B cell (primary cell): ENCODE data around the gene RETREG1.

Source experiments
- EZH2 ChIP-seq: IDR thresholded peaks from 2 replicates; pipeline ENCODE4 v1.6.1; 2012; ENCODE audit warnings: borderline replicate concordance, low read depth, mild to moderate bottlenecking, moderate library complexity, low read length; ENCODE audit not compliant: insufficient read depth, poor library complexity, severe bottlenecking
- TF ChIP-seq, protein P1 (sequence below): fragments of 200-600 bp; IDR thresholded peaks from one replicate; pipeline ENCODE4 v1.8.0; 2022; ENCODE audit warnings: antibody characterized with exemption, mild to moderate bottlenecking

GRCh38 chr5:16589658-16590057 lies 27.1 kb downstream of the RETREG1 start:
- TF ChIP-seq, protein P1, sequence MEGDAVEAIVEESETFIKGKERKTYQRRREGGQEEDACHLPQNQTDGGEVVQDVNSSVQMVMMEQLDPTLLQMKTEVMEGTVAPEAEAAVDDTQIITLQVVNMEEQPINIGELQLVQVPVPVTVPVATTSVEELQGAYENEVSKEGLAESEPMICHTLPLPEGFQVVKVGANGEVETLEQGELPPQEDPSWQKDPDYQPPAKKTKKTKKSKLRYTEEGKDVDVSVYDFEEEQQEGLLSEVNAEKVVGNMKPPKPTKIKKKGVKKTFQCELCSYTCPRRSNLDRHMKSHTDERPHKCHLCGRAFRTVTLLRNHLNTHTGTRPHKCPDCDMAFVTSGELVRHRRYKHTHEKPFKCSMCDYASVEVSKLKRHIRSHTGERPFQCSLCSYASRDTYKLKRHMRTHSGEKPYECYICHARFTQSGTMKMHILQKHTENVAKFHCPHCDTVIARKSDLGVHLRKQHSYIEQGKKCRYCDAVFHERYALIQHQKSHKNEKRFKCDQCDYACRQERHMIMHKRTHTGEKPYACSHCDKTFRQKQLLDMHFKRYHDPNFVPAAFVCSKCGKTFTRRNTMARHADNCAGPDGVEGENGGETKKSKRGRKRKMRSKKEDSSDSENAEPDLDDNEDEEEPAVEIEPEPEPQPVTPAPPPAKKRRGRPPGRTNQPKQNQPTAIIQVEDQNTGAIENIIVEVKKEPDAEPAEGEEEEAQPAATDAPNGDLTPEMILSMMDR = no peak
- TF ChIP-seq EZH2 = no peak
